NB4 (cell line): ENCODE results near the gene ZNF541.

Experiments used
- DNase-seq: peaks from one replicate; pipeline ENCODE4 v3.0.0; 2010; ENCODE audit warnings: low read depth
- H3K4me3 ChIP-seq: one replicate; pipeline ENCODE4 v1.5.1; 2011; ENCODE audit warnings: mild to moderate bottlenecking, low read depth, low read length, moderate library complexity
- MYC ChIP-seq: IDR thresholded peaks from 2 replicates; pipeline ENCODE4 v1.6.1; 2011; ENCODE audit warnings: low read depth, low read length
- POLR2A ChIP-seq: IDR thresholded peaks from 2 replicates; pipeline ENCODE4 v1.6.1; 2011; ENCODE audit warnings: mild to moderate bottlenecking; ENCODE audit not compliant: insufficient read length; ENCODE audit errors: extremely low read depth
- TF ChIP-seq, protein P1 (sequence below): IDR thresholded peaks from 2 replicates; pipeline ENCODE4 v1.6.1; 2011; ENCODE audit warnings: low read depth, low read length
- TF ChIP-seq, protein P2 (sequence below): IDR thresholded peaks from one replicate; pipeline ENCODE4 v1.5.1; 2012; ENCODE audit warnings: low read depth, low read length

Gene ZNF541

DNA sequence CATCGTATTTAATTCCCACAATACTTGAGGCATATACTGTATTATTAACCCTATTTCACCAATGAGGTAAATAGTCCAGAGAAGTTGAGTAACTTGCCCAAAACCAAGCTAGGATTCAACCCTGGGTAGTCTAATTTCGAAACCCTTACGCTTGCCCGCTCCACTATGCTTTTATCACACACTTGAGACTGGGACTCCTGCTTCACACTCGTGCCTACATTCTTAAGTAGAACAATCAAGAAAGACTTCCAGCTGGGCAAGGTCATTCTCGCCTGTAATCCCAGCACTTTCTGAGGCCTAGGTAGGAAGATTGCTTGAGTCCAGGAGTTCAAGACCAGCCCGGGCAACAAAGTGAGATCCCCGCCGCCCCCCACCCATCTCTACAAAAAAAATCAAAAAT lies 3.6 kb downstream of the ZNF541 start:
- TF ChIP-seq, protein P1, sequence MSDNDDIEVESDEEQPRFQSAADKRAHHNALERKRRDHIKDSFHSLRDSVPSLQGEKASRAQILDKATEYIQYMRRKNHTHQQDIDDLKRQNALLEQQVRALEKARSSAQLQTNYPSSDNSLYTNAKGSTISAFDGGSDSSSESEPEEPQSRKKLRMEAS, result no peak
- TF ChIP-seq MYC, result no peak
- no peak for TF ChIP-seq POLR2A
- TF ChIP-seq, protein P2, sequence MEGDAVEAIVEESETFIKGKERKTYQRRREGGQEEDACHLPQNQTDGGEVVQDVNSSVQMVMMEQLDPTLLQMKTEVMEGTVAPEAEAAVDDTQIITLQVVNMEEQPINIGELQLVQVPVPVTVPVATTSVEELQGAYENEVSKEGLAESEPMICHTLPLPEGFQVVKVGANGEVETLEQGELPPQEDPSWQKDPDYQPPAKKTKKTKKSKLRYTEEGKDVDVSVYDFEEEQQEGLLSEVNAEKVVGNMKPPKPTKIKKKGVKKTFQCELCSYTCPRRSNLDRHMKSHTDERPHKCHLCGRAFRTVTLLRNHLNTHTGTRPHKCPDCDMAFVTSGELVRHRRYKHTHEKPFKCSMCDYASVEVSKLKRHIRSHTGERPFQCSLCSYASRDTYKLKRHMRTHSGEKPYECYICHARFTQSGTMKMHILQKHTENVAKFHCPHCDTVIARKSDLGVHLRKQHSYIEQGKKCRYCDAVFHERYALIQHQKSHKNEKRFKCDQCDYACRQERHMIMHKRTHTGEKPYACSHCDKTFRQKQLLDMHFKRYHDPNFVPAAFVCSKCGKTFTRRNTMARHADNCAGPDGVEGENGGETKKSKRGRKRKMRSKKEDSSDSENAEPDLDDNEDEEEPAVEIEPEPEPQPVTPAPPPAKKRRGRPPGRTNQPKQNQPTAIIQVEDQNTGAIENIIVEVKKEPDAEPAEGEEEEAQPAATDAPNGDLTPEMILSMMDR, result no peak
- no peak overlapping the region for H3K4me3 ChIP-seq
- DNase-seq, result peak; percentile 44

DNA sequence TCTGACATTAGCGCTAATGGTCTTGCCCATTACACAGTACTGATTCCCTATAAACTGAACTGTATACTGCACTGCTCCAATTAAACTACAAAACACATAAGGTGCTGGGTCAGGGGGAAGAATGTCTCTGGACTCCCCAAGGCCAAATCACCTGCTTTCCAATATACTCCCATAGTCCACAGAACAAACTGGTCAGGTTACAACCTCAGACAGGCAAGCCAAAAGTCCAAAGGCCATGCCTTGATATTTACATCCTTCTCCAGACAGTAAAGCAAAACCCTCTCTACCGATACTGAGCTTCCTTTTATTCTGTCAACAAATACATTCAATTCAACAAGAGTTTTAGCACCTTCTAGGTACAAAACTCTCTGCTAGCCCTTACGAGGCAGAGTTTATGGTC lies 8.9 kb downstream of the ZNF541 start:
- TF ChIP-seq, protein P2, result no peak
- no peak for TF ChIP-seq POLR2A
- no peak for DNase-seq
- H3K4me3 ChIP-seq, result no peak overlapping the region

DNA sequence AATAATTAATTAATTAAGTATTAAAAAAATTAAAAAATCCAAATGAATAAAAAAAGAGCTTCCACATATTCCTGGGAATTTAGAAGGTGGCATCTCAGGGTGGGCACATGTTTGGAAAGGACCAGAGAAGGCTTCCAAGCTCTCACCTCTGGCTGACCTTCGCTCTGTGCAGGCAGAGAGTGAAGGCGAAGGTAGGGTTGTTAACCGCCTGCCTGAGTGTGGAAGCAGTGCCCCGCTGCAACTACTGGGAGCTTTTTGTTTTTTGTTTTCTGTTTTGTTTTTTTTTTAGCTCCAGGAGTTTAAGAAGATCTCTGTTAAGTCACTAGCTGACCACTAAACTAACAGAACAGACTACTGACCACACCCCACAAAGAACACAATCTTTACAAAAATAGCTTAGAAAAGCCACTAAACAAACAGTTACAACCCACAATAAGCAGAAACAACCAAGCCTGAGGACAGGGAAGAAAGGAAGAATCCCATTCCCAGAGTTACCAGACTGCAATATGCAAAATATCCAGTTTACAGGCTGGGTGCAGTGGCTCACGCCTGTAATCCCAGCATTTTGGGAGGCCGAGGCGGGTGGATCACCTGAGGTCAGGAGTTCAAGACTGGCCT lies 11.4 kb downstream of the ZNF541 start:
- DNase-seq, result no peak
- no peak overlapping the region for H3K4me3 ChIP-seq
- TF ChIP-seq, protein P1, result no peak

DNA sequence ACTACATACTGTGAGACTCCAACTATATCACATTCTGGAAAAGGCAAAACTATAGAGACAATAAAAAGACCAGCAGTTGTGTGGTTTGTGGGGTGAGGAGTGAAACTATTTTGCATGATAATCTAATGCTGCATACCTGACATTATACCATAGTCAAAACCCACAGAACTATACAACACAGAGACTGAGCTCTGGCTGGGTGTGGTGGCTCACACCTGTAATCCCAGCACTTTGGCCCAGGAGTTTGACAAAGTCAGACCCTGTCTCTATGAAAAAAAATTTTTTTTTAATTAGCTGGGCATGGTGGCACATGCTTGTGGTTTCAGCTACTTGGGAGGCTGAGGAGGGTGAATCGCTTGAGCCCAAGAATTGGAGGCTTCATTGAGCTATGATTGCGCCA lies 11.9 kb downstream of the ZNF541 start:
- no peak for TF ChIP-seq POLR2A
- TF ChIP-seq, protein P2, result no peak
- TF ChIP-seq, protein P1, result no peak
- TF ChIP-seq MYC, result no peak
- no peak for DNase-seq
- no peak overlapping the region for H3K4me3 ChIP-seq

DNA sequence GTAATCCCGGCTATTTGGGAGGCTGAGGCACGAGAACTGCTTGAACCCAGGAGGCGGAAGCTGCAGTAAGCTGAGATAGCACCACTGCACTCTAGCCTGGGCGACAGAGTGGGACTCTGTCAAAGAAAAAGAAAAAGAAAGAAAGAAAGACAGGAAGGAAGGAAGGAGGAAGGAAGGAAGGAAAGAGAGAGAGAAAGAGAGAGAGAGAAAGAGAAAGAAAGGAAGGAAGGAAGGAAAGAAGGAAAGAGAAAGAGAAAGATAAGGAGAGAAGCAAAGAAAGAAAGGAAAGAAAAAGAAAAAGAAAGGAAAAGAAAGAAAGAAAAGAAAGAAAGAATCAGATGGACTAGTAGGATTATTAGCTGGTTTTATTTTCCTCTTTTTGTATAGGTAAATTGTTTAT lies 22.8 kb downstream of the ZNF541 start:
- DNase-seq, result no peak
- TF ChIP-seq POLR2A (no peak), MYC (no peak)
- TF ChIP-seq, protein P1, result no peak
- TF ChIP-seq, protein P2, result no peak
- no peak overlapping the region for H3K4me3 ChIP-seq

DNA sequence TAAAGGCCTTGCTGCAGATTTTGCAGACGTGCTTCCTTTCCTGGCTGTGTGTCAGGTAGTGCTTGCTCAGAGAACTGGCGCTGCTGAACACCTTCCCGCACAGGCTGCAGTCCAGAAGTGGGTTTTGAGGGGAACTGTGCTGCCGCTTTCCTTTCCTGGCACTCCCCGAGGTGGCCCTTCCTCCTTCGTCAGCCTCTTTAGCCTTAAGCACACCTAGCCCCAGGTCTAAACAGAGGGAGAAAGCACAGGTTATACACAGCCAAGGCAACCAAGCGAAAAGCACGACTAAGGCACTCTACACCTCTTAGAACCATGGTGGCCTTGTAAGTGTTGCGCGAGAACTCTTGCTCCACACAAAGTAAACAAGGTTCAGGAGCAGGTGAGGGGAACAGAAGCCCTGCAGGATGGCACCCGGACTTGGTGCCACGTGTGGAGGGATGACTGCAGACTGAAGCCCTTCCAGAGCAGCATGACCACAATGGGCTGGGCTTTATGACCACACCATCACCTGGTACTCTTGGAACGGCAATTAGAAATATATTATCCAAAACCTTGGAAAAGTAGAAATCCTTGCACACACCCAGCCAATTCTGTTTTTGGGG lies 23.6 kb downstream of the ZNF541 start:
- no peak for DNase-seq
- TF ChIP-seq MYC (no peak), POLR2A (no peak)
- TF ChIP-seq, protein P1, result no peak
- TF ChIP-seq, protein P2, result no peak
- H3K4me3 ChIP-seq, result no peak overlapping the region
